HG03066 (cell line): ENCODE results near the gene SYNGR1.
A peak's percentile ranks its signal among the peaks of the same experiment; 100 is the strongest.
"Not testable (repeated sequence)": the region's sequence is repeated elsewhere in the genome, so short reads cannot be mapped to it uniquely, and the experiment has no call there.

ENCODE experiments used
- ATAC-seq: cut with Tn5 transposase; IDR thresholded peaks from one replicate; pipeline ENCODE4 v1.9.1; 2021; ENCODE audit warnings: low read depth; ENCODE audit not compliant: unreplicated experiment

The SYNGR1 gene

GRCh38 chr22:39316440-39317083 is 33.2 kb upstream of the SYNGR1 start:
- no peak for ATAC-seq

- ATAC-seq, result no peak
These were observed 32.6 kb upstream of the SYNGR1 start for GRCh38 chr22:39317084-39317774.

- no peak for ATAC-seq
These were observed 31.9 kb upstream of the SYNGR1 start for GRCh38 chr22:39317775-39318506.

GRCh38 chr22:39318507-39319283 is 31.1 kb upstream of the SYNGR1 start:
- peak; percentile 20 for ATAC-seq

- peak; percentile 73 for ATAC-seq
These were observed 30.3 kb upstream of the SYNGR1 start, which contains the start of gene RPL3 for GRCh38 chr22:39319284-39320022. TSS of gene RPL3 (minus strand) at chr22:39319623. CDS start at chr22:39319597, 26 bp downstream.

- ATAC-seq, result not testable (repeated sequence)
These were observed 29.2 kb upstream of the SYNGR1 start for GRCh38 chr22:39320616-39321029.

GRCh38 chr22:39325392-39325932 is 24.3 kb upstream of the SYNGR1 start:
- no peak for ATAC-seq

GRCh38 chr22:39327995-39328754 is 21.6 kb upstream of the SYNGR1 start:
- no peak for ATAC-seq

GRCh38 chr22:39330553-39330952 is 19.2 kb upstream of the SYNGR1 start:
- not testable (repeated sequence) for ATAC-seq

GRCh38 chr22:39332441-39333064 is 17.2 kb upstream of the SYNGR1 start:
- no peak for ATAC-seq

GRCh38 chr22:39336411-39336810 is 13.4 kb upstream of the SYNGR1 start:
- ATAC-seq, result no peak

GRCh38 chr22:39339775-39340174 is 10.0 kb upstream of the SYNGR1 start:
- not testable (repeated sequence) for ATAC-seq

GRCh38 chr22:39341179-39341578 is 8.6 kb upstream of the SYNGR1 start:
- no peak for ATAC-seq

- ATAC-seq, result no peak
These were observed 6.3 kb upstream of the SYNGR1 start for GRCh38 chr22:39343259-39344045.

- ATAC-seq, result no peak
These were observed 5.8 kb upstream of the SYNGR1 start for GRCh38 chr22:39344046-39344390.

- no peak for ATAC-seq
These were observed 4.6 kb upstream of the SYNGR1 start for GRCh38 chr22:39345231-39345630.

GRCh38 chr22:39348909-39349505 is 784 bp upstream of the SYNGR1 start:
- no peak for ATAC-seq
